ENCODE data around the gene IGFBP5. TPM values are rescaled to one million over a fixed set of nuclear protein-coding genes. Genes with fewer than 3 reads are reported as not detected.

IGFBP5 gene
- total and polyA plus RNA-seq, 10 donors: 5.0 to 114 (median 28.9) TPM

GRCh38 chr2:216679658-216680024 lies 15.7 kb downstream of the IGFBP5 start:
- TF ChIP-seq POLR2A (IDR thresholded peaks at IDR 0.05) (no peak), POLR2AphosphoS5 (IDR thresholded peaks at IDR 0.05) (no peak), CTCF (IDR thresholded peaks at IDR 0.05 in 8 of 11, conservative IDR thresholded peaks at IDR 0.05 in 3 of 11) (no peak)
- H3K4me1 ChIP-seq: peaks cover 0 to 25% (median 2%) of the 10 kb centered on the region in 6 donors
- H3K27me3 ChIP-seq (replicated peaks in 1 of 7): peaks cover 0 to 39% (median 0%) of the 10 kb centered on the region in 7 donors
- peak overlapping the region in 4 of 8 donors; percentile 14 to 35 (median 24) for H3K27ac ChIP-seq
- no peak overlapping the region for H3K4me3 ChIP-seq
- peaks cover 0 to 18% (median 0%) of the 10 kb centered on the region in 6 donors for H3K36me3 ChIP-seq
- H3K9me3 ChIP-seq: no peaks in the 10 kb centered on the region
- 71 to 88% (median 79%) methylated on average over 14 of the region's 14 CpGs for WGBS, 5 donors
- peak; percentile 76 for DNase-seq
- intact Hi-C loops (cut with DNase I; ENCODE audit: low total_unique reads): loop anchor here (5.0 kb wide), 1 partner anchor 838 kb away; no protein-coding TSS in a partner anchor

- intact Hi-C loops (cut with DNase I; ENCODE audit: low total_unique reads): no loop called here
- 80 to 92% (median 85%) methylated on average over 21 of the region's 21 CpGs for WGBS, 5 donors
- Histone ChIP-seq H3K4me1 (peaks cover 0 to 23% (median 2%) of the 10 kb centered on the region in 6 donors), H3K36me3 (peaks cover 0 to 18% (median 0%) of the 10 kb centered on the region in 6 donors), H3K4me3 (no peak overlapping the region), H3K27ac (peak overlapping the region in 4 of 8 donors; percentile 14 to 35 (median 24)), H3K9me3 (no peaks in the 10 kb centered on the region), H3K27me3 (replicated peaks in 1 of 7) (peaks cover 0 to 33% (median 0%) of the 10 kb centered on the region in 7 donors)
- TF ChIP-seq CTCF (IDR thresholded peaks at IDR 0.05 in 8 of 11, conservative IDR thresholded peaks at IDR 0.05 in 3 of 11) (no peak), POLR2AphosphoS5 (IDR thresholded peaks at IDR 0.05) (no peak), POLR2A (IDR thresholded peaks at IDR 0.05) (no peak)
- peak; percentile 65 for DNase-seq
Measured at GRCh38 chr2:216678813-216679657, 16.3 kb downstream of the IGFBP5 start.

GRCh38 chr2:216678098-216678465 lies 17.3 kb downstream of the IGFBP5 start:
- Histone ChIP-seq H3K9me3 (no peaks in the 10 kb centered on the region), H3K27ac (no peak overlapping the region), H3K27me3 (replicated peaks in 1 of 7) (peaks cover 0 to 24% (median 0%) of the 10 kb centered on the region in 7 donors), H3K4me3 (no peak overlapping the region), H3K36me3 (peaks cover 0 to 18% (median 0%) of the 10 kb centered on the region in 6 donors), H3K4me1 (peaks cover 0 to 14% (median 2%) of the 10 kb centered on the region in 6 donors)
- TF ChIP-seq POLR2AphosphoS5 (IDR thresholded peaks at IDR 0.05) (no peak), POLR2A (IDR thresholded peaks at IDR 0.05) (no peak), CTCF (IDR thresholded peaks at IDR 0.05 in 8 of 11, conservative IDR thresholded peaks at IDR 0.05 in 3 of 11) (no peak)
- DNase-seq: peak; percentile 61
- 88 to 96% (median 92%) methylated on average over 12 of the region's 12 CpGs for WGBS, 5 donors
- intact Hi-C loops (cut with DNase I; ENCODE audit: low total_unique reads): no loop called here

GRCh38 chr2:216677439-216678097 lies 17.8 kb downstream of the IGFBP5 start:
- no peak for TF ChIP-seq CTCF (IDR thresholded peaks at IDR 0.05 in 8 of 11, conservative IDR thresholded peaks at IDR 0.05 in 3 of 11)
- TF ChIP-seq POLR2A (IDR thresholded peaks at IDR 0.05): no peak
- TF ChIP-seq POLR2AphosphoS5 (IDR thresholded peaks at IDR 0.05): no peak
- intact Hi-C loops (cut with DNase I; ENCODE audit: low total_unique reads): no loop called here
- Histone ChIP-seq H3K4me3 (no peak overlapping the region), H3K9me3 (no peaks in the 10 kb centered on the region), H3K4me1 (peaks cover 0 to 9% (median 2%) of the 10 kb centered on the region in 6 donors), H3K36me3 (peaks cover 0 to 18% (median 0%) of the 10 kb centered on the region in 6 donors), H3K27ac (no peak overlapping the region), H3K27me3 (replicated peaks in 1 of 7) (peaks cover 0 to 21% (median 0%) of the 10 kb centered on the region in 7 donors)
- DNase-seq: peak; percentile 49
- WGBS, 5 donors: 67 to 81% (median 75%) methylated on average over 9 of the region's 9 CpGs

Measured in spleen (tissue), 11 donors.